CD4-positive, alpha-beta T cell treated with Interferon gamma for 1 hour (primary cell): Measurements from ENCODE around the gene WRAP73.

Experiments used
- DNase-seq: peaks from one replicate; pipeline ENCODE4 v3.0.0-alpha.2; 2020

Gene WRAP73

DNA sequence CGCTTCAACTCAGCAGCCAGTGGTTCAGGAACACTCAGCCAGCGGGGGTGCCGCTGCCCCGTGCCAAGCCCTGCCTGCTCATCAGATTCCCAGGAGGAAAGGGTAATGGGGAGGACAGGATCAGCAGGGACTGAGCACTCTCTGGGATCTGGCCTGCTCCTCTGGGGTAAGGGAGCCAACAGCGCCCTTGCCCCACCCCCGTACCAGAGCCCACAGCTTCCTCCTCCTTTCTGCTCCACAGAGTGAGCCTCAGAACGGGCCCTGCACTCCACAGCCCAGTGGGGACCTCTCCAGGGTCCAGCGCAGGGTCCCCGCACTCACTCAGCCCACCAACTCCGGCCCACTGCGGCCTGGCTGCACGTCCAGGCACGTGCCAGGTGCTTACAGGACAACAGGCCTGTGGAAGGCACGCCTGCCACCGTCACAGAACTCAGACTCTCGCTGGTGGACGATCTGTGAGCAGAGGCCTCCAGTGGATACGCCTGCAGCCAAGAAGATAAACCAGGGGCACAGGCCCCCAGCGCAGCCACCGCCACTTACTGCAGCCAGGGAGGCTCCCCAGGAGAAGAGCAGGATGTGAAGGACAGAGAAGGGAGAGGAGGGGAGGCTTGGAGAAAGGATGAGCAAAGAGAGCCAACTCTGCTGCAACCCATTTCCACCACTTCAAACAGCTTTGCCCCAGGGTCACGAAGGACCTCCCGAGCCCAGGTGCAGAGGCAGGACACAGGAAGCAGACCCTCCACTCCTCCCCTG lies 40.7 kb downstream of the WRAP73 start:
- no peak for DNase-seq

DNA sequence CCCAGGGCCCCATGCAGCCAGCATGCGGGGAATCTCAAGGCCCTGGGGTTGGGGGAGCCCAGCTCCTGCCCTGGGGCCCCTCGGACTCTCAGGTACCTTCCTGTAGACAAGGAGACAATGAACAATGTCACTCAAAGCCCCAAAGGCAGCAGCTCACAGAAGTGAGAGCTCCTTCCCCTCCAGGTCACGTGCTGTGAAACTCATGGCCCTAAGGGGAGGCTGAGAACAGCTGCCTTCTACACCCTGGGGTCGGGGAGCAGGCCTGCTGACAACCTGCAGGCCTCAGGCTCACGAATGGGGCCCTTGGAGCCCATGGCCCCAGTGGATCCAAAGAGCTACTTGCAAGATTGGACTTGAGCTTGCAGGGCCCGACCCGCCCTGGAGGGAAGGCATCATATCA lies 41.7 kb downstream of the WRAP73 start:
- DNase-seq, result no peak

DNA sequence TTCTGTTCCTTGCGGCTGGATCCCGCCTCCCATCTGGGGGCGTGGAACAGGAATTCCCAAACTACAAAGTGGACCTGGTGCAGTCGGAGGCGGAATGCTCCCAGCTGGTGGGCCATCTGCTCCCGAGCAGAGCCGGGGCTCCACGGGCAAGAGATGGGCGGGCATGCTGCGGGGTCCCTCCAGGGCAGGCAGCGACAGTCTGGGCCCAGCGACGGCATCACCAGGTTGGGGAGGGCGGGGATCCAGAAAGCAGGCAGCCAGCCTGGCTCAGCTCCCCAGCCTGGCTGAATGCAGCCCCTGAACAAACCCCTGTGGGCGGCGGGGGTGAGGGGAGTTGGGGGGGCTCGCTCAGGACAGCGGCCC lies 42.2 kb downstream of the WRAP73 start:
- no peak for DNase-seq

DNA sequence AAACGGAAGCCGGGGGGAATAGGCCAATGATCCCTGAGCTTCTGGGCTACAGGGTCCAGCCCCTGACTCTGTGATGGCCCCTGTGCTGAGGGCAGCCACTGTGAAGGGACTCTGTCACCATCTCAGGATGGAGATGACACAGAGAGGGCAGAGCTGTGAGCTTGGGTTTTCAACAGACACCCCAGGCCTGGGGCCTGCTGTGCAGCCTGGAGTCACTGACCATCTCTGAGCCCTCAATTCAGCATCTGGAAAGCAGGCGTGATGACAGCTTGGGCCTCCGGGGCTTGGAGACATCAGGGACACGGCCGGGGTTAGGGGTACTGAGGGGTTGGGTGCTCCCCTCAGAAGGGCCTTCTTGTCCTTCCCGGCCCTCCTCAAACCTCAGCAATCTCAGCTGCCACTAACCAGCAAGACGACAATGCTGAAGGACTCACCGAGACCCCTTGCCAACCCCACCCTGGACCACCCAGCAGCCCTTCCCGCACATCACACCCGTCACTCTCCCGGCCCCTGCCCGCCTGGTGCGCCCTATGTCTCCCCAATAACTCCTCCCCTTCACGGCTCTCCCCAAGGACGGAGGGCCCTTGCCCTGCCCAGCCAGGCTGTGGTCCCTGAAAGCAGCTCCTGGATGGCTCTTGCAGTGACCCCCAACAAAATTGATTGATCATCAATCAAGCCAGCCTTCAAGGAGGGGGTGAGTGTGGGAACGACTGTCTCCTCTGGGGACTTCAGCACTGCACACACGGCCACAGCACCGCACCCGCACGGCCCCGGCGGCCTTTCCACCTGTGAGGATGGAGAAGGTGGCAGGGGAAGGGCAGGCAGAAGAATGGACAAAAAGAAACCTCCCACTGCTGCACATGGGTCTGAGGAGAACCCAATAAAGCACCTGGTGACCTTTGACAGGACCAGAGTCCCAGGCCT lies 42.9 kb downstream of the WRAP73 start:
- no peak for DNase-seq

DNA sequence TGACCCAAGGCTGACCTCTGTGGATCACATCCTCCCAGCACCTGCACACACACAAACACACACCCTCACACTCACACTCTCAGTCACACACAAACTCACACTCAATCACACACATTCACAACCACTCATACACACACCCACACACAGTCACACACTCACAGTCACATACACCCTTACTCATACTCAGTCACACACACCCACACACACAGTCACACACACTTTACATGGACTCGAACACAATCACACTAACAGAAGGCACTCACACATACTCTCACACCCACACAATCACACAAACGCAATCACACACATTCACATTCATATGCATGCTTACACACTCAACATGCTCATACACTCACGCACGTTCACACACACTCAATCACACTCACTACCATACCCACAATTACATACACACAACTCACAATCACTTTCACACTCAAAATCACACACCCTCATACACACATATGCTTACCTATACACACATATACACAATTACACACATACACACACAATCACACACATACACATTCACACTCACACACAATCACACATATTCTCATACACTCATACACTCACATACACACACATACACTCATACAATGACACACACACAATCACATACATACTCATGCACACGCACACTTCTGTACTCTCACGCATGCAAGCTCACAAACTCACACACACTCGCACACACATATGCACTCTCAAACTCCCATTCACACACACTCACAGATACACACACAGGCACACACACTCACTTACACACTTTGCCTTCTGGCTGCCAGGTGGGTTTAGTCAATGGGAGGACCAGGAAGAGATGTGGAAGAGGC lies 44.7 kb downstream of the WRAP73 start:
- DNase-seq, result no peak

DNA sequence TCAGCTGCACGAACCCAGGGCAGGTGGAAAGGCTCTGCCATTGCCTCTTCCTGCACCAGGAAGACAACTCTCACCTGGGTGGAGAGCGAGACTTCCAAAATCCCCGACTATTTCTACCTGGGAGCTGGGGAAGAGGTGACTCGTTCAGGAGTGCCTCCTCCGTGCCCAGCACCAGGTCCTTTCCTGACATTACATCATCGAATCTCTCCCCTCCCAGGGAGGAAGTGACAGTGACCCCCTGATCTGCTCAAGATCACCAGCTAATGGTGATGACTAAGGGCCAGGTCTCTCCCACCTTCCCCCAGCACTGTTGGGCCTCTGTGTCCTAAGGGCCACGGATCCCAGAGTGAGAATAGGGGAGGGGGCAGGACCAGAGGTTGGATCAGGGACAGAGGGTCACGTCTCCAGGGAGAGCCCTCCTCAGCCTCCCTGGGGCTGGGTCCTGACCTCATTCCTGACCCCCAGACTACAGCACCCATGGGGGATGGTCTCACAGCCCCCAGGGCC lies 45.4 kb downstream of the WRAP73 start:
- no peak for DNase-seq

DNA sequence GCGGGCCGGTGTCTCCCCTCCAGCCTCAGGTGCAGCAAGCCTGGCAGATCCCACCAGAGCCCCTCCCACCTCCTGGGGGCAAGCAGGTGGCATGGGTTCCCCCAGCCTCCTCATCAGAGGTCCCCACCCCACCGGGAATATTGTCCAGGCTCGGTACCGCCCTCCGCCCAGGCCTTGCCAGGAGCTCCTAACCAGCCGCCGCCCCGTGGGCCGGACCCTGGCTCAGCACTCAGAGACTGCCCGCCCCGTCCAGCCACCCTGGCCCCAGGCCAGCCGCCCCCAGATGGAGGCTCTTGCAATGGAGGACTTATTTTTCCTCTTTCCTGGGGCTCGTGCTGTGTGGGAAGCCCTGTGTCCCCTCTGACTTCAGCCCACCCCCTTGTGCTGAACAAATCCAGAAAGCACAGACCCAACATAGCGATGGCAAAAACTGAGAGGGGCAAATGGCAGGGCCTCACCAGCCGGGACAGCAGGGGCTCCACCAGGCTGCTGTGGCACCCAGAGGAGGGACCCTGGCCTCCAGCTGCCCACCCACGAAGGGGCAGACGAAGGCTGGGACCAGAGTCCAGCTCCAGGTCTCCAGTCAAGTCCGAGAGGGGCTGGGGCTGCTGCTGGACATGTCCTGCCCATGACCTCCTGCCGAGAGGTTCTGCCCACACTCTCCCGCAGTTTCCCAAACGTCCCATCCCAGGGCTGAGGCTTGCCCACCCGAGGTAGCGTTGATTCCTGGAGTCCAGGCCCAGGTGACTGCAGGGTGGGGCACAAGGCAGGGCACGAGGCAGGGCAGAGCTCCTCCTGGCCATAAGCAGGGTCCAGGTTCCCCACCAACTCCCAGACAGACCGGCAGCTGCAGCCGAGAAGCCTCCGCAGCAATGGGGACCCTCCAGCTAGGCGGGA lies 46.1 kb downstream of the WRAP73 start:
- no peak for DNase-seq

DNA sequence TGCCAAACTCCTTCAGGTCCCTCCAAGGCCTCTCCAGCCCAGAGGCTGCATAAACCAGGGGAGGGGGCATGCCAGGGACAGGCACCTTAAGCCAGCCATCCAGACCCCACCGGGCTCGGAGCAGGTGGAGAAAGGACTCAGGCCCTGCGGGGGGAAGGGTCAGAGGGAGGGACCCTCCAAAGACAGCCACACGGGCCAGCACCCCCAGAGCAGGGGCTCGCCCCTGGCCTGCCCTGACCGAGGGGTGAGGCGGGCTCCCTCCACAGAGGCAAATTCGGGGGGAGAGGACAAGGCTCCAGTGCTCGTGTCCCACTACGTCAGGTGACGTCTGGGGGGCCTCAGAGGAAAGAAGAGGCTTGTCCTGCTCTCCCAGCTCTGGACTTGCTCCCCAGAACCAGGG lies 46.7 kb downstream of the WRAP73 start:
- no peak for DNase-seq

DNA sequence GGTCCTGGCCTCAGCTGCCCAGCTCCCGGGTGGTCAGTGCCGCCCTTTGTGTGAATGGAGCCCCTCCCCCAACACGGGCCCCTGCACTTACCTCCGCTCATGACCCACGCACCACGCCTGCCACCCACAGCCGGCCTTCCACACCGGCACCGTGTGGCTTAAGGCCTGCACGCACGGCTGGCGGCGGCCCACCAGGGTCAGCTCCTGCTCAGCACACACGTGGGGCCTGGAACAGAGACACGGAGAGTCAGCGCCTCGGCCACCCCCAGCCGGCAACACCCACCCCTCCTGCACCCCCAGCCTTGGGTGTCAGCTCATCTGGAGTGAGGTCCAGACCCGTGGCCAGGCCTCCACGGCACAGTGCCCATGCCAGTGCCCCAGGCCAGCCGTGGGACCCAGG lies 47.5 kb downstream of the WRAP73 start:
- DNase-seq, result no peak

DNA sequence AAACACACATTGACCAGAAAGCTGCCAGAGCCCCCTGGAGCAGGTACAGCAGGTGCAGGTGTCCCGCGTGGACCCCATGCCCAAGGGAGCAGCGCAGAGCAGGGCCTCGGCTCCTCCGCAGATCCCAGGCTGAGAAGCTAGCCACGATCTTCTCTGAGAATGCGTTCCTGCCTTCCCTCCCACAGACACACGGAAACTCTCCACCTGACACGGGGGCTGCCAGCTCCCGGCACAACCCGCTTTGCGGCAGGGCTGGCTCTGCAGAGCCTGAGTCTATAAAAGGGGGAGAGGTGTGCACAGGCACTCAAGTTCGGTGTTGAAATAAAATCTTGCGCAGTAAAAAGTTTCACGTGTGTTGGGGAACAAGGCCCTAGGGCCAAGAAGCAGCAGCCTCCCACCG lies 48.2 kb downstream of the WRAP73 start:
- no peak for DNase-seq

DNA sequence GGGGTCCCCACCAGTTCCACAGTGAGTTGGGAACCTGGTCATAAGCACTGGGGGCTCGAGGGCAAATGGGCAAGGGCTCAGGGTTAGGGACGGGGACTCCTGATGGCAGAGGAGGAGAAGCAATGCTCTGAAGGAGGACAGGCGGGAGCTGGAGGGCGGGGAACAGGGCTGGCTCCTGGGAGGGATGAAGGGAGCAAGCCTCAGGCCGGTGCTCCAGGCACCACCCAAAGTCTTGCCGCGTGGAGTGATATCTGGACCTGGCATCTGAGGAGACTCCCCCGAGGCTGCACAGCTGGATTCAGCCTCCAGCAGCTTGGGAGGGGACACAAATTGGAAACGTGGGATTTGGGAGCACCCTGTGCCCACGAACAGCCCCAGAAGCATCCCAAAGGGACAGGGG lies 49.5 kb downstream of the WRAP73 start:
- no peak for DNase-seq

DNA sequence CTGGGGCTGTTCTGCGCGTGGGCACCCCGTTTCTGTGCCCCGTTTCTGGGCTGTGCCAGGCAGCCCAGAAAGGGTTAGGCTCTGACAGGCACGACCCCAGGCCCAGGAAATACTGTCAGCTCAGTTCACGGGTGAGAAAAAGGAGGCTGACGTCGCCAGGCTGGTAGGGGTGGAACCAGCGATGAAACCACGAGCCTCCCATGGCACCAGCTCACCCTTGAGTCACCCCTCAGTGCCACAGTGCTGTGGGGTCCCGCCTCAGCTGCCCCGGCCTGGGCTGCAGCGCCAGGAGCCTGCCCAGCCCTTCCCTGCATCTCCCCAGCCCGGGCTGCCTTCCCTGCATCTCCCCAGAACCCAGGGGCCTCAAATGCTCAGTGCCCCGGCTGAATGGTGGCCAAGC lies 50.1 kb downstream of the WRAP73 start:
- DNase-seq, result no peak

DNA sequence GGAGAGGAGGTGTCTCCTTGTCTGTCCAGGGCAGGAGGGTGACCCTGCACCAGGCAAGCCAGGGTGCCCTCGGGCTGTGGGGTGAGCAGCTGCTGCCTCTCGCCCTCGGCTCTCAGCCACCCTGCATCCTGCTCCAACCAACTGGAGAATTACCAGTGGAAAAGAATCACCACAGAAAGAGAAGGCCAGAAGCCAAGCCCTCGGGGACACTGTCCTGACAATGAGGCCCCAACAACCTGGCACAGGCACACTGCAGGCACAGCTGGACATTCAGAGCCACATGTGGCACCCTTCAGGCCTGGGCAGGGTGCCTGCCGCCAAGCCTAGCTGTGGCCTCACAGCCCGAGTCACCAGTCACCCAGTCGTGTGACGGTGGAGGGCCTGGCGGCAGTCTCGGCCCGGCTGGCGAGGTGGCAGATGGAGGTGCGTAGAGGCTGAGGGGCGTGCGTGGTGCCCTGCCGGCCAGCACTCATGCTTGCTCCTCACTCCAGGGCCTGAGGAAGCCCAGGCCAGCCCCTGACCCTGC lies 50.6 kb downstream of the WRAP73 start:
- no peak for DNase-seq

DNA sequence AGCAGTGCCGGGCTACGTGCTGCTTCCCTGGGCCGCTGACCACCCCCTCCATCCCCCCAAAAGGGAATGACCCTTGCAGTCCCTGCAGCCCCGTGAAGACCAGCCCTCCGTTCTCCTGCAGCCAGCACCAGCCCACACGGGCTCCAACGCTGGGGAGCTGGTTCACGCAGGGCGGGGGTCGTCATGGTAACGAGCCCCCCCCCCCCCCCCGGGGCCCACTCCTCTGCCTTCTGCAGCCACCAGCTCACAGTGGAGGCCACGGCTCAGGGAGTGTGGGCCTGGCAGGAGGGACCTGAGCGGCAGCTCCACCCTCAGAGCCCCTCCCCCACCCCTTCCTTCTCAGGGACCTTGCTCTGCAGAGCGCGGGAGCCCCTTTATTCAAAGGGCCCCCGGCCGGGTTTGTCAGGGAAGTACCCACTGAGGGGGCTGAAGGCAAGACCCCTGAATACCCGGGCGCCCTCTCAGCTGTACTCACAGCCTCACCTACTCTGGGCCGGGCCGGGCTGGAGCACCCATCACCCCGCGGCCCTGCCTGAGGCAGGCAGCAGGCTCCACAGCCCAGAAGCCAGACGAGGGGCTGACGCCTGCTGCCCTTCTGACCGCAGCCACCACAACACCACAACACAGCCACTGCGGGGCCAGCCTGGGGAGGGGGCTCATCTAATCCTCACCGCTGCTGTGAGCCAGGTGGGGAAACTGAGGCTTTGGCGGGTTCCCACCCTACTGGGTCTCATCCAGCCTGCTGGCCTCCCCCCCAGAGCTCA lies 51.2 kb downstream of the WRAP73 start:
- DNase-seq, result no peak

DNA sequence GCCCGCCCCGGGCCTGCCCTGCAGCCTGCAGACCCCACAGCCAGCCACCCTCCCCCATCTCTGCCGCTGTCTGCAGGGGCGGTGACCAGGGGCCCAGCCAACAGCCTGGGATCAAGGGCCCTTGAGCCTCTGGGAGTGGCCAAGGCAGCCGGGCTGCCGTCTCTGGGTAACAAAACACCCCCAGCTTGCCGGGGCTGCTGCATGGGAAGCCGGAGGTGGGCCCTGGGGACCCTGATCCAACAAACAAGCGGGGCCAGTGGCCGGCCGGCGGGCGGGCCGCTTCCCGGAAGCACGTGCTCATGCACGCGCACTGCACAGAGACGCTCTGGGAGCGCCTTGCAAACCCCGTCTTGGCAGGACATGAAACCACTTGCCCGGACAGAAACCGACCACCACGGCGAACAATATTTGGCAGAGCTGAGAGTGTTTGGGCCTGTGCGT lies 51.8 kb downstream of the WRAP73 start:
- DNase-seq, result no peak

DNA sequence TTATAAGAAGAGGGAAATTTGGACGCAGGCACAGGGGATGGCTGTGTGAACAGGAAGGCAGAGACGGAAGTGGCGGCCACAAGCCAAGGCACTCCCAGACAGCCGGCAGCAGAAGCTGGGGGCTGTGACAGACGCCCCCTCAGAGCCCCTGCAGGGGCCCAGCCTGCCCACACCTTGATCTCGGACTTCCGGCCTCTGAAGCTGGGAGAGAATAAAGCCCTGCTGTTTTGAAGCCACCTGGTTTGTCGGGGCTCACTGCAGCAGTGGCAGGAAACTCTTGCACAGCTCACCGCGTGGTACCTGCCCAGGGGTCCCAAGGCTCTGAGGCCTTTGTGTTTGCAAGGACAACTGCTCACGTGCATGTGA lies 52.3 kb downstream of the WRAP73 start:
- DNase-seq, result peak; percentile 31

DNA sequence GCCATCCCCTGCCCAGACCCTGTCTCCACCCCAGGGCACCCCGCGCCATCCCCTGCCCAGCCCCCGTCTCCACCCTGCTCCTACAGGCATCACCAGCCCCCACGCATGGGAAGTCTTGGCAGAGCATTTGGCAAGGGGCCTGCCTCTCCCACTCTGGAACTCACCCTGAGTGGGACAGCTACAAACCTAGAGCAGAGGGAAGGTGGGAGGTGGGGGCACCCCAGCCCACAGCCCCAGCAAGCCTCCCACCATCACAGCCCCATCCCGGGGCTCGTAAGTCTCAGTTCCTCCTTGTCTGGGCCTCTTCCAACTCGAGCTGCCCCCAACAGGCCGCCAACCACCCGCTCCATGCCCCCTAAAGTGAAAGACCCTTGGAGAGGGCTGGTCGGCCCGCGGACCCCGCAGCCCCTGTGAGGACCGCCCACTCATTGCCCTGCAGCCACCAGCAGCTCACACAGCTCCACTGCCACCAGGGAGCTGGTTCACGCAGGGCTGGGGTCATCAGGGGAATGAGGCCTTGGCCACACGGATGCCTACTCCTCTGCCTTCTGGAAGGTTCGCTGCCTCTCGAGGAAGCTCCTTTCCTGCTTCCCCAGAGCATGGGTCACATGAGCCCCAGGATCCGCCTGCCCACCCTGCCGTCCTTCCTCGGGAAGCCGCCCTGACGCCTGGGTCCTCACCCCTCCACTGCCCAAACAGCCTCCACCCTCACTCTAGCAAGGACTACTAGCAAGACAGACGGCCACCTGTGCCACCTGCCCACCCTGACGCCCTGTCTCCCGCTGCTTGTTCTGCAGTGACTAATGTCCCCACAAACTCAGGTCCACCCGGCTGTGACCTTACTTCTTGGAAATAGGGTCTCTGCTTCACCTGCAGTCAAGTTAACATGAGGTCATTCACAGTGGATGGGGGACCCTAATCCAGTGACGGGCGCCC lies 53.0 kb downstream of the WRAP73 start:
- DNase-seq, result no peak

DNA sequence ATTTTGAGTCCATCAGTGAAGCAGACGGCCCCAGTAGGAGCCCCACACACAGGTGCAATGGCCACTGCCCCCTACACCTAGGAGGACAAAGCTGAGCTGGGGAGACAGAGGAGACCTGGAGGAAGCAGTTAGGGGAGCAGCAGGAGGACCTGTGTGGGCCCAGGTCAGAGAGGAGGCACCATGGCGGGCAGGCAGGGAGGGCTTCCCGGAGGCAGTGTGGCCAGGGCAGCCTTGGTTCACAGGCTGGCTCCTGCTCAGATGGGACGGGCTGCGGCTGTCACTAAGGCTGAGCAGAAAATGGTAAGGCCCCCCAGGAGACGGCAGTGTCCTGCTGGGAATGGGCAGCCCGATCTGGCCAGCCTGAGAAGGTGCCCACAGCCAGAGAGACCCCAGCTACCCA lies 54.0 kb downstream of the WRAP73 start:
- DNase-seq, result no peak

DNA sequence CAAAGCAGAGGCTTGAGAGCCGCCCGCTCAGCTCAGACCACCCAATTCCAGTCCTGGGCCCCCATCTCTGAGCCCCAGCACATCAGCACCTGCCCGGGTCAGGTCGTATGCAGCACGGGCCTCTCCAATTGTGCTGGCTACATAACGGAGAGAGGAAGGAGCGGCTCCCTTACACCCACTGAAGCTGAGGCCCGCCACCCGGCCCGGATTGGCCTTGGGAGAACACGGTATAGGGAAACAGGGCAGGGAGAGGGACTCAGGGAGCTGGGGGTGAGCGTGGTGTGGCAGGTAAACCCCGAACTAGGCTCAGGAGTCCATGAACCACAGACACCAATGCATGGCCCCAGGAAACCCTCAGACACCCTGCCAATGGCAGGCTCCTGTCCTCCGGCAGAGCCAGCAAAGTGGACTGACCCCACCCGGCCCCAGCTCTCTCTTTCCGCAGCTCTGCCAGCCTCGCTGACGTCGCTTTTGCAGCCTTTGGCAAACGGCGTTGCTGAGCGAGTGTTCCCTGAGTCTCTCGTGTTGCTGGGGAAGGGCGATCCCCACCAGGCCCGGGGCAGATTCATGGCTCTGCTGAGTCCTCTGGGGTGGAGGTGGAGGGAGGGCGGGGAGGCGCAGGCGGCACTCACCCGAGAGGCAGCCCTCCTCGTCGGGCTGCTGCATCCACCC lies 55.1 kb downstream of the WRAP73 start:
- no peak for DNase-seq
